Glutamatergic neuron (in vitro differentiated cells): ENCODE measurements around the gene SHISA5. TPM values are rescaled to one million over a fixed set of nuclear protein-coding genes. Genes with fewer than 3 reads are reported as not detected.
"Not testable (repeated sequence)": the region's sequence is repeated elsewhere in the genome, so short reads cannot be mapped to it uniquely, and the experiment has no call there.

Experiments used
- DNase-seq: peaks from one replicate; pipeline ENCODE4 v3.0.0; 2022
- H3K27ac Mint-ChIP-seq: one replicate; pipeline ENCODE4 v1.8.0; 2020; ENCODE audit warnings: mild to moderate bottlenecking, mixed read lengths, inconsistent platforms; ENCODE audit not compliant: unreplicated experiment
- H3K27me3 Mint-ChIP-seq: one replicate; pipeline ENCODE4 v1.8.0; 2020; ENCODE audit warnings: mild to moderate bottlenecking, moderate library complexity, mixed read lengths, inconsistent platforms; ENCODE audit not compliant: unreplicated experiment
- H3K36me3 Mint-ChIP-seq: one replicate; pipeline ENCODE4 v1.8.0; 2020; ENCODE audit warnings: mild to moderate bottlenecking, mixed read lengths, inconsistent platforms; ENCODE audit not compliant: unreplicated experiment
- H3K4me1 Mint-ChIP-seq: one replicate; pipeline ENCODE4 v1.8.0; 2020; ENCODE audit warnings: mild to moderate bottlenecking, low read depth, mixed read lengths, inconsistent platforms; ENCODE audit not compliant: unreplicated experiment
- H3K4me3 Mint-ChIP-seq: one replicate; pipeline ENCODE4 v1.8.0; 2020; ENCODE audit warnings: mild to moderate bottlenecking, mixed read lengths, inconsistent platforms; ENCODE audit not compliant: unreplicated experiment
- H3K9me3 Mint-ChIP-seq: one replicate; pipeline ENCODE4 v1.8.0; 2020; ENCODE audit warnings: mild to moderate bottlenecking, moderate library complexity, mixed read lengths, inconsistent platforms; ENCODE audit not compliant: unreplicated experiment
- total RNA-seq: library from RNA; stranded (reverse); fragmentation: NEBNext Ultra II Directional; extraction: Animal tissue kit (Norgen Biotek cat#: 25700); gene quantifications from one replicate; pipeline ENCODE4 v1.2.1, GENCODE V29; 2021; ENCODE audit not compliant: unreplicated experiment
- TF ChIP-seq, protein P1 (sequence below): fragments of 200-600 bp; sonication (generic); IDR thresholded peaks from one replicate; pipeline ENCODE4 v1.5.0; 2021; ENCODE audit not compliant: partially characterized antibody, unreplicated experiment

Gene SHISA5
- total RNA-seq, 1 donor from 2014 or later: 261 TPM

GRCh38 chr3:48500656-48501055 lies 3.3 kb downstream of the SHISA5 start:
- Mint-ChIP-seq H3K27ac (no peak overlapping the region), H3K9me3 (peaks cover 10% of the 10 kb centered on the region), H3K4me1 (peaks cover 15% of the 10 kb centered on the region), H3K4me3 (no peak overlapping the region), H3K27me3 (peaks cover 8% of the 10 kb centered on the region), H3K36me3 (peaks cover 13% of the 10 kb centered on the region)
- no peak for DNase-seq
- TF ChIP-seq, protein P1, sequence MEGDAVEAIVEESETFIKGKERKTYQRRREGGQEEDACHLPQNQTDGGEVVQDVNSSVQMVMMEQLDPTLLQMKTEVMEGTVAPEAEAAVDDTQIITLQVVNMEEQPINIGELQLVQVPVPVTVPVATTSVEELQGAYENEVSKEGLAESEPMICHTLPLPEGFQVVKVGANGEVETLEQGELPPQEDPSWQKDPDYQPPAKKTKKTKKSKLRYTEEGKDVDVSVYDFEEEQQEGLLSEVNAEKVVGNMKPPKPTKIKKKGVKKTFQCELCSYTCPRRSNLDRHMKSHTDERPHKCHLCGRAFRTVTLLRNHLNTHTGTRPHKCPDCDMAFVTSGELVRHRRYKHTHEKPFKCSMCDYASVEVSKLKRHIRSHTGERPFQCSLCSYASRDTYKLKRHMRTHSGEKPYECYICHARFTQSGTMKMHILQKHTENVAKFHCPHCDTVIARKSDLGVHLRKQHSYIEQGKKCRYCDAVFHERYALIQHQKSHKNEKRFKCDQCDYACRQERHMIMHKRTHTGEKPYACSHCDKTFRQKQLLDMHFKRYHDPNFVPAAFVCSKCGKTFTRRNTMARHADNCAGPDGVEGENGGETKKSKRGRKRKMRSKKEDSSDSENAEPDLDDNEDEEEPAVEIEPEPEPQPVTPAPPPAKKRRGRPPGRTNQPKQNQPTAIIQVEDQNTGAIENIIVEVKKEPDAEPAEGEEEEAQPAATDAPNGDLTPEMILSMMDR: no peak

DNA sequence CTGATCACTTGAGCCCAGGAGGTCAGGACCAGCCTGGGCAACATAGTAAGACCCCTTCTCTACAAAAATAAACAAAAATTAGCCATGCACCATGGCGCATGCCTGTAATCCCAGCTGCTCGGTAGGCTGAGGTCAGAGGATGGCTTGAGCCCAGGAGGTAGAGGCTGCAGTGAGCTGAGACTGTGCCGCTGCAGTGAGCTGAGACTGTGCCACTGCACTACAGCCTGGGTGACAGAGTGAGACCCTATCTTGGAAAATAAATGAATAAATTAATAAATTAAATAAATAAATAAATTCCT lies 10.8 kb downstream of the SHISA5 start:
- no peak for DNase-seq
- Mint-ChIP-seq H3K4me1 (no peaks in the 10 kb centered on the region), H3K27me3 (peaks cover 4% of the 10 kb centered on the region), H3K4me3 (no peak overlapping the region), H3K9me3 (no peaks in the 10 kb centered on the region), H3K36me3 (peaks cover 7% of the 10 kb centered on the region), H3K27ac (no peak overlapping the region)
- TF ChIP-seq, protein P1: no peak

- Mint-ChIP-seq H3K36me3 (peaks cover 1% of the 10 kb centered on the region), H3K27ac (no peak overlapping the region), H3K27me3 (peaks cover 3% of the 10 kb centered on the region), H3K4me1 (no peaks in the 10 kb centered on the region), H3K4me3 (no peak overlapping the region), H3K9me3 (no peaks in the 10 kb centered on the region)
- DNase-seq: no peak
- TF ChIP-seq, protein P1: no peak
These were observed 11.3 kb downstream of the SHISA5 start for GRCh38 chr3:48492461-48493202.

- Mint-ChIP-seq H3K27me3 (peaks cover 3% of the 10 kb centered on the region), H3K27ac (no peak overlapping the region), H3K36me3 (no peaks in the 10 kb centered on the region), H3K4me1 (no peaks in the 10 kb centered on the region), H3K4me3 (no peak overlapping the region), H3K9me3 (peaks cover 4% of the 10 kb centered on the region)
- TF ChIP-seq, protein P1: no peak
- DNase-seq: no peak
These were observed 17.0 kb downstream of the SHISA5 start for GRCh38 chr3:48486952-48487351.

DNA sequence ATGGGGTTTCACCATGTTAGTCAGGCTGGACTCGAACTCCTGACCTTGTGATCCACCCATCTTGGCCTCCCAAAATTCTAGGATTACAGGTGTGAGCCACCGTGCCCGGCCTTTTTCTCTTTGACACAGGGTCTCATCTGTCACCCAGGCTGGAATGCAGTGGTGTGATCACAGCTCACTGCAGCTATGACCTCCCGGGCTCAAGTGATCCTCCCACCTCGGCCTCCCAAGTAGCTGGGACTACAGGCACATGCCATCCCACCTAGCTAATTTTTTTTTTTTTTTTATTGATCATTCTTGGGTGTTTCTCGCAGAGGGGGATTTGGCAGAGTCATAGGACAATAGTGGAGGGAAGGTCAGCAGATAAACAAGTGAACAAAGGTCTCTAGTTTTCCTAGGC lies 21.2 kb downstream of the SHISA5 start:
- DNase-seq, H3K4me3 Mint-ChIP-seq, H3K36me3 Mint-ChIP-seq, H3K27me3 Mint-ChIP-seq, H3K4me1 Mint-ChIP-seq, H3K27ac Mint-ChIP-seq, H3K9me3 Mint-ChIP-seq: not testable (repeated sequence)

GRCh38 chr3:48480891-48481290 lies 23.1 kb downstream of the SHISA5 start:
- not testable (repeated sequence) for H3K4me1 Mint-ChIP-seq, H3K4me3 Mint-ChIP-seq, DNase-seq, H3K36me3 Mint-ChIP-seq, H3K9me3 Mint-ChIP-seq, H3K27me3 Mint-ChIP-seq, H3K27ac Mint-ChIP-seq
